HG03139 (cell line): ENCODE data around the gene USP34.
"Not testable (repeated sequence)": the region's sequence is repeated elsewhere in the genome, so short reads cannot be mapped to it uniquely, and the experiment has no call there.

Experiments
- ATAC-seq: cut with Tn5 transposase; IDR thresholded peaks from one replicate; pipeline ENCODE4 v1.9.1; 2021; ENCODE audit not compliant: unreplicated experiment

The USP34 gene

DNA sequence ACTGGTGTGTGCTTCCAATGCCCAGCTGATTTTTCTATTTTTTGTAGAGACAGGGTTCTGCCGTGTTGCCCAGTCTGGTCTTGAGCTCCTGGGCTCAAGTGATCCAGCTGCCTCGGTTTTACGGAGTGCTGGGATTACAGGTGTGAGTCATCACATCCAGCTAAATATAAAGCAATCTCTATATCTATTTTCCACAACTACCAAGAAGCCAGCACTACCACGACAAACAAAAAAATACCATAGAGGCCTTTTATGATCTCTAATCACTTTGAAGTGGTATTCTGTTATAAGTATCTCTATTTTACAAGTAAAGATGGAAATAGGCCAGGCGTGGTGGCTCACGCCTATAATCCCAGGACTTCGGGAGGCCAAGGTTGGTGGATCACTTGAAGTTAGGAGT, 274.2 kb downstream of the USP34 start:
- no peak for ATAC-seq

DNA sequence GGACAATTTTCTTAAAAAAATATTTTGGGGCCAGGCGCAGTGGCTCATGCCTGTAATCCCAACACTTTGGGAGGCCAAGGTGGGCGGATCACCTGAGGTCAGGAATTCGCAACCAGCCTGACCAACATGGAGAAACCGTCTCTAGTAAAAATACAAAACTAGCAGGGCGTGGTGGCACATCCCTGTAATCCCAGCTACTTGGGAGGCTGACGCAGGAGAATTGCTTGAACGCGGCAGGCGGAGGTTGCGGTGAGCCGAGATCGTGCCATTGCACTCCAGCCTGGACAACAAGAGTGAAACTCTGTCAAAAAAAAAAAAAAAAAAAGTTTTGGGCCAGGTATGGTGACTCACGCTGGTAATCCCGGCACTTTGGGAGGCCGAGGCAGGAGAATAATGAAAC, 276.2 kb downstream of the USP34 start:
- not testable (repeated sequence) for ATAC-seq

DNA sequence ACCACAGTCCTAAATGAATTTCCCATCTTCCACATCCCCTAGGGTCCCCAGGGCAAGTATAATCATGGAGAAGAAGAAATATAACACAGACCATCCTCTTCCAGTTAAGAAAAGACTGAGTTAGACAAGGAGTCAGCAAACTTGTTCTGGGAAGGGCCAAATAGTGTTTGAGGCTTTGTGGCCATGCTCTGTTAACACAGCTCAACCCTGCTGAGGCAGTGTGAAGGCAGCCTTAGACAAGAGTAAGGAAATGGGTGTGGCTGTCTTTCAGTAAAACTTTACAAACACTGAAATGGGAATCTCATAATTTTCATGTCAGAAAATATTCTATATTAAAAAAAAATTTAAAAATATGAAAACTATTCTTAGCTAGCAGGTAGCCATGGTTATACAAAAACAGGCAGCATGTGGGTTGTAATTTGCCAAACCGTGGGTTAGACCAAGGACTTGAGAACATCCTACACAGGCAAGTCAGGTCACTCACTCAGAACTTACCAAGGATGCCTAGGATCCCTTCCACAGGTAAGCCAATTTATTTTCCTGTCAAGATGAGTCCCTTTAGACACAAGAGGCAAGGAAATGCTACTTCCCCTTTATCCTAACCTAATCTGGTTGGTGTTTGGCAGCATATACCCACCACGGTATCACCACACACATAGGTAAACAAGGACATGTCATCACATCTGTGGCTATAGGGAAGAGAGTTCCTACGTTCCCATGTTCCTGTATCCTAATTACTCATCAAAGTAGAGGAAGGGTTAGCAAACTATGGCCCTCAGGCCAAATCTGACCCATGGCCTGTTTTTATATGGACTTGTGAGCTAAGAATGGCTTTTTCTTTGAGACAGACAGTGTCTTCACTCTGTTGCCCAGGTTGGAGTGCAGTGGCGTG, 277.0 kb downstream of the USP34 start:
- ATAC-seq: no peak

GRCh38 chr2:61187085-61187484, 283.8 kb downstream of the USP34 start:
- ATAC-seq: no peak

GRCh38 chr2:61185231-61185728, 285.6 kb downstream of the USP34 start:
- no peak for ATAC-seq

DNA sequence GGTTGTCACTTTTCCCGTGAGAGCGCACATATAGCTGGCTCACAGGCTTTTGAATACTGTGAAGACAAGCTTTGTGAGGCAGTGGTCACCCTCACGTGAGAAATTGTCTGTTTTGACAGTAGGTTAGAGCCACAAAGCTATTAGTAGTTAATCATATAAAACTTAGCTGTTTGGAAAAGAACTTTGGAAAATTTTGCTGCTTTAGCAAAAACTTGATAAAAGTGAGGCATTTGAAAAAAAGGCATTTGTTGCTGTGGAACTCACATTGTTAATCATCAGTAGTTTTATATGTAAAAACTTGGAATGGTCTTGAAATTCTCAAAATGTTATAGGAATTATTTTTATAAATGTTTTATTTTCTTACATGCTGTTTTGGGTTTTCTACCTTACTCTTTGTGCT, 286.6 kb downstream of the USP34 start:
- no peak for ATAC-seq

GRCh38 chr2:61183795-61184194, 287.1 kb downstream of the USP34 start:
- ATAC-seq: no peak

DNA sequence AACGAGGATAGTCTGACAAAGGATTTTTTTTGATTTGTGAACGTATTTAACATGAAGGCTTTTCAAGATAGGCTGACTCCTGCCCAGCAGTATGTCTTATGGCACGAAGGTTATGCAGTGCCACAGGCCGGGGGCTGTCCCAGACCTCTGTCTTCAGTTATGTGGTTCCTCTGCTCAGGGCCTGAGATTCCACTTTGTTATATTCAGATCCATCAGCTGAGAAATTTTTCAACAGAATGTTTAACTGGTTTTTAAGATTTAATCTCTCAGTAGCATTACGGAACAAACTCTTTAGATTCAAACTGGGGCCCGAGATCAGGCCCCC, 288.9 kb downstream of the USP34 start:
- no peak for ATAC-seq

- no peak for ATAC-seq
Observed at GRCh38 chr2:61181382-61182058, 289.4 kb downstream of the USP34 start.

DNA sequence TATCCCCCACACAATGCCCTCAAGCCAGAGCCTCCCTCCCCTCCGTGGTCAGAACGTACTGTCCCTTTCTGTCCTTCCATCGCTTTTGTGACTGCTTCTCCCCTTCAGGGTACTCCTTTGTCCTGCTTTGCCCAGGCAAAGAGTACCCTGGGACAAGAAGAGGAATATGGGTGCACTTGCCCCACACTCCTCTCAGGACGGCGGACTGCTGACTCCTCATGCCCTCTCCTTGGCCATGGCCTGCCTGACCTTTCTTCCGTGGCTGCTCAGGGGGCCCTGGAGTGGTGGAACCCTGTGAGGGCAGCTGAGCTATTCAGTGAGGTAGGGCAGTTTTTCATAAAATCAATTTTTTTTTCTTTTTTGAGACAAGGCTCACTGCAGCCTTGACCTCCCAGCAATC, 290.2 kb downstream of the USP34 start:
- no peak for ATAC-seq

- no peak for ATAC-seq
Observed at GRCh38 chr2:61179701-61180639, 290.9 kb downstream of the USP34 start.

- ATAC-seq: no peak
Observed at GRCh38 chr2:61178603-61179545, 292.0 kb downstream of the USP34 start.

DNA sequence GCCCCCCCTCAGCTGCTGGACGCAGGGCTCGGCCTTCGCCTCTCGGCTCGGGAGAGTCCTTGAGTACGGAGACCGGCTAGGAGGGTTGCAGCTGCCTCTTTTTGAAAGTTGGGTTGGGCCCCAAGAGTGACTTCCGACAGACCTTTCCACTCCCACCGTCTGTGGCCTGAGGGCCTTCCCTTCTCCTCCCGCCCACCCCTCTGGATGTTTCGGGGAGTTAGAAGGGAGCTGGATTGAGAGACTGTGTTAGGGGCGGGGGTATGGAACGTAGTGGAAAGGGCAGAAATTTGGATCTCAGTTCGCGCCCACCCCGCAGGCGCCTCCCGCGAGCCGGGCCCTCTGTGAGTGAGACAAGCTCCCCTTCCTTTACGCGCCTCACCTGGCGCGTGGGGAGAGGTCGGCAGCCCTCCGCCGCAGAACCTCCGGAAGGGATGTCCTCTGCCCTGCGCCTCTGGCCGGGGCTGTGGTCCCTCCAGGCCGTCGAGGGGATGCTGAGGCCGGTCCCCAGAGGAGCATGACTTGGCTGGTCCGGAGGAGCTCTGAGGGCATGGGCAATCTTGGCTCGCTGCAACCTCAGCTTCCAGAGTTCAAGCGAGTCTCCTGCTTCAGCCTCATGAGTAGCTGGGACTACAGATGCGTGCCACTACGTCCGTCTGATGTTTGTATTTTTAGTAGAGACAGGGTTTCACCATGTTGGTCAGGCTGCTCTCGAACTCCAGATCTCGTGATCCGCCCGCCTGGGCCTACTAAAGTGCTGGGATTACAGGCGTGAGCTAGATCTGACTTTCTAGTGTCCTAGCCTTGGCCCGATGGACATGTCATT, 292.9 kb downstream of the USP34 start:
- ATAC-seq: peak; percentile 29

DNA sequence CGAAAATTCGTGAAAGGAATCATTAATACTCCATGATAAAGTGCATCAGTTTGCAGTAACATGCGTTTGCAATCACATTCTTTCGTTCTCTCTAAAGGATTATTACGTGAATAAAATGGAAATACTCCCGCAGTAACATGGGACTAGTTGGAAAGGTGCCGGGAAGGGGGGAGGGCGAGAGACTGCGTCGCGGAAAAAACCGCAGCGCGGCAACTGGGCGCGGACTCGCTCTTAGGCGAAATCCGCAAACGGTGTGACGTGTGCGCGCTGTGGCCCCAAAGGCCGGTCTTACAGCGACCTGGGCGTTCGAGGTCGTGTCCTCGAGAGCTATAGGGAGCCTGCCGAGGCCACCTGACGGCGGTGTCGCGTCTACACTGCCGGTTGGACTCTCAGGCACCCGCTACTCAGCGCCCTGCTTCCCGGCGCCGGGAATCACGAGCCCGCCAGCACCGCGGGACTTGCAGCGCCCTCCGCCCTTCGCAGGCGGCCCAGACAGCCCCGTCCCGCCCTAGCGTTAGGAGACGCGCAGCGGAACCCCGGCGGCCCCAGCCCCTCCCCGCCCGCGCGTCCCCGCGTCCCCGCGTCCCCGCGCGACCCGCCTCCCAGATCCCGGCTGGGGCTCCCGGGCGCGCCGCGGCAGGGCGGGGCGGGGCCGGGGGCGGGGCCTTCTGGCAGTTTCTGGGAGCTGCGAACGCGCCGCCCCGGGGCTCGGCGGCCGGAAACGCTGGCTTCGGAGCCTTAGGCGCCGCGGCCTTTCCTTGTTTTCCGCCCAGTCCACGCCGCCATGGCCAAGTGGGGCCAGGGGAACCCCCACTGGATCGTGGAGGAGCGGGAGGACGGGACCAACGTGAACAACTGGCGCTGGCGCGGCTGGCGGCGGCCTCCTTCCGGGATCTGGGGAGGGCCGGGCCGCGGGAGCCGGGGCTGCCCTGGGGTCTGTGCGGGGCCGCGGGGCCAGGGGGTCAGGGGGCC, 293.8 kb downstream of the USP34 start:
- peak; percentile 79 for ATAC-seq

DNA sequence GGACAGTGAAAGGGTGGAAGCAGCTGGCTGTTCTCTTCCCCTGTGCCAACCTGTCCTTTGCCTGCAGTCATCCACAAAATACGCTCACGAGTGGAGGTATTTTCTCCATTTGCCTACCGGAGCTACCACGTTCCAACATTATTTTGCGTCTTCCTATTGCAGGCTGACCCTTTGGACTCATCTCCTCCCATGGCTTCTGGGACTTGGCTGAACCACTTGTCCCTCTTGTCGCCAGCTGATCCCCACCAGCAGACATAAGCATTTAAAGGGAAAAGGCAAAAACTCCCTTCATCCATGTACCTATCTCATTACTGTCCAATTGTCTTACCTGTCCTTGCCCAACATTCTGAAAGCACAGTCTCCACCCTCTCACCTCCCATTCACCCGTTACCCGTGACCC, 295.9 kb downstream of the USP34 start:
- no peak for ATAC-seq

- no peak for ATAC-seq
Observed at GRCh38 chr2:61173116-61173515, 297.8 kb downstream of the USP34 start.

GRCh38 chr2:61172671-61173070, 298.2 kb downstream of the USP34 start:
- ATAC-seq: no peak

GRCh38 chr2:61167579-61167978, 303.3 kb downstream of the USP34 start:
- no peak for ATAC-seq
